GM19043 (cell line): ENCODE data around the gene NIT2.
A peak's percentile ranks its signal among the peaks of the same experiment; 100 is the strongest.
"Not testable (repeated sequence)": the region's sequence is repeated elsewhere in the genome, so short reads cannot be mapped to it uniquely, and the experiment has no call there.

Source experiments
- ATAC-seq: cut with Tn5 transposase; IDR thresholded peaks from one replicate; pipeline ENCODE4 v1.9.1; 2021; ENCODE audit warnings: low read depth; ENCODE audit not compliant: unreplicated experiment

The NIT2 gene

DNA sequence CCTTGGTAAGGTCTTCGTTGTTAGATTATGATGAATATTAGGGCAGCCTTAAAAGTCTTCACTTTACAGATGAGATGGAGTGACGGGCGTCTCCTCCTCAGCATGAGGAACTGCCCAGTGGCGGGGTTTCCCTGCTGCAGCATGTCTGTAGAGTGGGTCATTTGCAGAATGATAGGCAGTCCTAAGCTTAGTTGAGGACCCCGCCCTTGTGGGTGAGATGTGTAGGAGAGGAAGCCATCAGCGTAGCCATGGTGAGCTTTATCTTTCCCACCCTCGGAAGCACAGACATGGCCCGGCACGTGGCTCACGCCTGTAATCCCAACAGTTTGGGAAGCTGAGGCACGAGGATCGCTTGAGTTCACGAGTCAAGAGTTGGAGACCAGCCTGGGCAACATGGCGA is 877 bp downstream of the NIT2 start:
- ATAC-seq: no peak

DNA sequence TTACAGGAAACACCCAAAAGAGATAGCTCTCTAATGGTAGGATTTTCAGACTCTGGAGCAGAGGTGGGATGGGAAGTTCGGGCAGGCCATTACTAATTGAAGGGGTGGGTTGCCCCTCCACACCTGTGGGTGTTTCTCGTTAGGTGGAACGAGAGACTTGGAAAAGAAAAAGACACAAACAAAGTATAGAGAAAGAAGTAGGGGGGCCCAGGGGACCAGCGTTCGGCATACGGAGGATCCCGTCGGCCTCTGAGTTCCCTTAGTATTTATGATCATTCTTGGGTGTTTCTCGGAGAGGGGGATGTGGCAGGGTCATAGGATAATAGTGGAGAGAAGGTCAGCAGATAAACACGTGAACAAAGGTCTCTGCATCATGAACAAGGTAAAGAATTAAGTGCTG is 1.7 kb downstream of the NIT2 start:
- not testable (repeated sequence) for ATAC-seq

DNA sequence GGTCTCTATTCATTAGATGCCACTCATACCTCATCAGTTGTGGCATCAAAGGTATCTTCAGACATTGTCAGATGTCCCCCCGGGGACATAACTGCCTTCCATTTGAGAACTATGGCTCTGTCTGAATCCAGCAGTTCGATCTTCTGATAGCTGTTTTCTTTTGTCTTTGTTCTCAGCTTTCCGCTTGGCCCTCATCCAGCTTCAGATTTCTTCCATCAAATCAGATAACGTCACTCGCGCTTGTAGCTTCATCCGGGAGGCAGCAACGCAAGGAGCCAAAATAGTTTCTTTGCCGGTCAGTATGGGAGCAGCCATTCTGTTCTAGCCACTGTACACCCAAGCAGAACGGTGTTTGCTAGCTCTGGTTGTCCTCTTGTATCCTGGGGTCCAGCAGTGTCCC is 4.4 kb downstream of the NIT2 start:
- no peak for ATAC-seq

DNA sequence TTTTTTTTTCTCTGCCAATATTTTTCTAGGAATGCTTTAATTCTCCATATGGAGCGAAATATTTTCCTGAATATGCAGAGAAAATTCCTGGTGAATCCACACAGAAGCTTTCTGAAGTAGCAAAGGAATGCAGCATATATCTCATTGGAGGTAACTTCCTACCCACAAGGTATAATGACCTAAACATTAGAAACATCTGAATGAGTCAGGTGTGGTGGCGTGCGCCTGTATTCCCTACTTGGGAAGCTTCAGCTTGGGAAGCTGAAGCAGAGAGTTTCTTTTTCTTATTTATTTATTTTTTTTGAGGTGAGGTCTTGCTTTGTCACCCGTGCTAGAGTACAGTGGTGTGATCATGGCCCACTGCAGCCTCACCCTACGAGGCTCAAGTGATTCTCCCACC is 5.2 kb downstream of the NIT2 start:
- ATAC-seq: no peak

DNA sequence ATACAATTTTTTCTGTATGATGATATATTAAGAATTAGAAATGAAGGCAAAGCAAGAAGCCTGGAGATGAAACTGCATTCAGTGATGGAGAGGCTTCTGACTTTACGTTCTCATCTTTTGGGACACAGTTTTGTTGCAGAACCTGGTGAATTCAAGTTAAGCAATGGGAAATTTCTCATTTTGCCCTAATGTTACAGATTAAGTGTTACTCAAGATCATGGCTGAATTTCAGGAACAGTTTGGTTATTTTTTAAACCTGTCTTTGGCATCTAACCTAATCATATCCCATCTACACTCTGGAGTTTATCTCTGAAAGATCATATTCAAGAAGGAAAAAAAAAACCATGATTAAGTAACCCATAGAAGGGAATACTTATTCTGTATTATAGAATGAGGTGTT is 6.0 kb downstream of the NIT2 start:
- ATAC-seq: no peak

DNA sequence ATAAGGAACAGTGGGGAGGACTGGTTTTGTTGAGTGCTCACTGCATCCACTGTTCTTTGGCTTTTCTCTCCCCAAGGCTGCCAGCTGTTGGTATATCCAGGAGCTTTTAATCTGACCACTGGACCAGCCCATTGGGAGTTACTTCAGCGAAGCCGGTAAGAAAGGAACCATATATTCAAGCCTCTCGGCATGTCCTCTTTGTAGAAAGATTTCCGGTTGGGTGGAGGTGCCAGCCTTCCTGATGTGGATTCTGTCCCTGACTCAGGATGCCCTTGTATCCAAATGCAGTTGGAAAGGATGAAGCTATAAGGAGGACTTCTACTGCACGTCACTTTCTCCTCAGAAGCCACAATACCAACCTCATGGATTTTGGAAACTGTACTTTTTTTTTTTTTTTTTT is 14.2 kb downstream of the NIT2 start:
- ATAC-seq: no peak

DNA sequence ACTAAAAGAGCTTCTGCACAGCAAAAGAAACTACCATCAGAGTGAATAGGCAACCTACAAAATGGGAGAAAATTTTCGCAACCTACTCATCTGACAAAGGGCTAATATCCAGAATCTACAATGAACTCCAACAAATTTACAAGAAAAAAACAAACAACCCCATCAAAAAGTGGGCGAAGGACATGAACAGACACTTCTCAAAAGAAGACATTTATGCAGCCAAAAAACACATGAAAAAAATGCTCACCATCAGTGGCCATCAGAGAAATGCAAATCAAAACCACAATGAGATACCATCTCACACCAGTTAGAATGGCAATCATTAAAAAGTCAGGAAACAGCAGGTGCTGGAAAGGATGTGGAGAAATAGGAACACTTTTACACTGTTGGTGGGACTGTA is 17.2 kb downstream of the NIT2 start:
- not testable (repeated sequence) for ATAC-seq

DNA sequence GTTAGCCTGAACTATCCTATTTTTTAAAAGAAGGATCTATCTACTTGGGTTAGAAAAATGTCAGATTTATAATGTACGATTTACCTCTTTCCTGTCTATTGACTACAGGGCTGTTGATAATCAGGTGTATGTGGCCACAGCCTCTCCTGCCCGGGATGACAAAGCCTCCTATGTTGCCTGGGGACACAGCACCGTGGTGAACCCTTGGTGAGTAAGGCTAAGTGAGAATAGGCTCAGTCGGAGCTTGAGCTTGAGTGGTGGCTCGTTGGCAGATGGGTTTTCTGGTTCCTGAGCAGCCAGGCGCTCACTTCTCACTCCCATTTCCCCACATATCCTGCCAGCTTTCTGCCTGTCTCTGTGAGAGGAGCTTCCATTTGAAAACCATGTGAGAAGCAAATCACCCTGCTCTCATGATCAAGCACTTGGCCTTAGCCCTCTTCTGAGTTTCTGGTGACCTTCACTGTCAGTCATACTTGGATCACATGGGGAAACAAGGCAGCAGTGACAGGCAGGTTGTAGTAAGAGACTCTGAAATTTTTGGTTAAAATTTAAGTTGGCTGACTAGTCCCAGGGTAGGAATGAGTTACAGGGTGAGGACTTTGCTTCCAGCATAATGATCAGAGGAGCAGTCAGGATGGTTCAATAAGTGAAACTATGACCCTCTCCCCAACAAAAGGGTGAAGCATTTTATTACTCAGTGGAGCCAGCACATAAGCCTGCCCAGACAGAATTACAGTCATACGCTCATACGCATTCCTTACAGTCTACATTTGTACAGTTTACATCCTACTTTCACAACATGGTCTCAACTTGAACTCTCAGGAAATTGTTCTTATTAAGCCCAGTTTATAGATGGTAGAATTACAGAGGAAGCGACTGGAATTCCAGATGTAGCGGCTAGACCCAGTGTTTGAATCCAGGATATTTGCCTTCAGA is 18.0 kb downstream of the NIT2 start:
- ATAC-seq: no peak

DNA sequence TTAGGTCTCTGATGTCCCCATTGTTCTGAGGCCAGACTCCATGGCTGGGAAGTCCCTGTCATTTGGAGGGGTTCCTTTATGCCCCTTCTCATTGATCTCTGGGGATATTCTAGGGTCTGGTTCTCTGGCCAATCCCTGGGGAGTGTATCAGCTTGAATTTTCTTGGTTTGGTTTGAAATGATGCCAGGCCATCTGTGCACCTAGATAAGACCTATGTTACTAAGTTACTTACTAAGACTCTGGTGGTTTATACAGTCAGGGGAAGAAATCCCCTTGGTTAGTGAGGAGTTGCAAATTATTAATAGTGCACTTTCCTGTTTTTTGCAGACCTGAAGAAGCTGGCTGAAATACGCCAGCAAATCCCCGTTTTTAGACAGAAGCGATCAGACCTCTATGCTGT is 20.3 kb downstream of the NIT2 start:
- ATAC-seq: peak; percentile 47

DNA sequence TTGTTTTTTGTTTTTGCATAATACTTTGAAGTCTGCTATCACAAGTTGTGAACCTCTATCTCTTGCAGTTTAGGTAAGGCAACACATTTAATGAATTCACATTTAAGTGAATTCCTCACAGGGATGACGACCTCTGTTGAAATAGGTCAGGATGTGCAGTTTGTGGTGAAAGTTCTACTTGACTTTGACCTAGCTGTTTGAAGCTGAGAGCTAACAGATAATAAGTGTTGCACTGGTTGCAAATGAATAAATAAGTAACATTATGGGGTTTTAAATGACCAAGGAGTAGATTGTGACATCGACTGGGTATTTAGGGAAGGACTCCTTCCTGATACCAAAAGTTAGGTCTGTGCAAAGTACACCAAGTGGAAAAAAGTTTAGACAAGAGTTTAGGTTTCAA is 23.9 kb downstream of the NIT2 start:
- ATAC-seq: no peak

DNA sequence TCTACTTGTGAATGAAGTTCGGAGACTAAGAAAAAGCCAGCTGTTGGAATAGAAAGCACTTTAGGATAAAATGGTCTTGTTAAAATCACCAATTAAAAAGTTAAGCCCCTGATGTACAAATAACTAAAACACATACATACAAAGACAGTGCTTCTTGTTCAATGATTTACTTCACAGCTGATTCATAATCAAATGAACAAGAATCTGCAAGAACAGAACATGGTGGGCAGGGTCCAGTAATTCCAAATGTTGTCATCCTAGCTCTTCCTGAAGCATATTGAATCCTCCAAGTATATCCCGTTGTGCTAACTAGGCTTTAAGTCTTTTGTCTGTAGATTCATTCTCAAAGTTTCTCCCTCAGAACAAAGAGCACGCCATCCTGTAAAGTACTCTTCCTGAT is 24.5 kb downstream of the NIT2 start:
- no peak for ATAC-seq

DNA sequence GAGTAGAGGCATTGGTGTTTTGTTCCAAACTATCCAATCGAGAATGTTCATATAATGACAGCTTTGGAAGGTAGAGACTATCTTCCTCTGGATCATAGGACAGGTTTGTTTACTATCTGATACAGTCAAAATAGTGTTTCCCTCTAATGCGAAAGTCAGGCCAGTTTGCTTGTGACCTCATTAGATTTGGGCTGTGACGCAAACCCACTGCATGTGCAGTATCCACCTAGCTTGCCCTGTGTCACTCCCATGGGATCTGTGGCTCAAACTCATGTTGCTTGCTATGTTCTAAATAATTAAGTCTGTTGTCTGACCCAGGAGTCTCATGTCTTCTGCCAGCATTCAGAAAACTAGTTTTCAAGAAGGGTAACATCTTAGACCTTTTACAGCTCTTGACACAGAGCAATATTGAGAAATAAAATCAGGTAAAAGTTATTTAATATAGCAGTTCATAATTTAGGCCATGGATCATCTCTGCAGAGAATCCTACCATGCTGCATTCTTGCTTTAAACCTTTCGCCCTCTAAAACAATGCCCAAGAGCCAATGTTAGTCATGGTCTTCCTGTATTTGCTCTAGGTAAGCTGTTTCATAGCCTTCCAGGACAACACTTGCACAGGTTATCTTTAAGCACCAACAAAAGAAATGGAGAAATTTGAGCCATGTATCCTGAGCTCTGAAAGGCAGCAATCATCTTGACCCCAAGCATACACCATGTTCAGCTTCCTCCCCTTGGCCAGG is 26.4 kb downstream of the NIT2 start:
- ATAC-seq: no peak

DNA sequence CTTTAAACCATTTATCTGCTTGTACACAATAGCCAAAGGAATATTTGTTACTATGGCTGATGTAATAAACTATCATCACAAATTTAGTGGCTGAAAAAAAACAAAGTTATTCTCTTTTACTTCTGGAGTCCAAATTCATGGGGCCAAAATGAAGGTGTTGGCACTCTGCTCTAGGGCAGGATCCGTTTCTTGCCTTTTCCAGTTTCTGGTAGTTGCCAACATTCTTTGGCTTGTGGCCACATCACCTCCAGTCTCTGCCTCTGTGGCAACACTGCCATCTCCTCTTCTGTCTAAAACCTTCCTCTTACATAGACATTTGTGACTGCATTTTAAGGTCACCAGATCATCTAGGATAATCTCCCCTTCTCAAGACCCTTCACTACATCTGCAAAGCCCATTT is 27.3 kb downstream of the NIT2 start:
- no peak for ATAC-seq

DNA sequence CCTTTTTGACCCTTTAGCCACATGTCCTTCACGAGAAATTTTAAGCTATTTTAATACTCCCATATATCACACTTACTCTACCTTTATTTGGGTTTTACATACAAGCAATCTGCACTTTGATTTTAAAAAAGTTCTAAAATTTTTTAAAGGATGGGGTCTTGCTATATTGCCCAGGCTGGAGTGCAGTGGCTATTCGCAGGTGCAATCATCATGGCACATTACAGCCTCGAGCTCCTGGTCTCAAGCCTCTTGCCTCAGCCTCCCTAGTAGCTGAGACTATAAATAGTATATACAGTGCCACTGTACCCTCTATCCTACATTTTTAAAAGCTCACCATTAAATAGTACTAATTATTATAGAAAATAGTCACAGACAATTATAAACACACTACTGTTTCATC is 29.9 kb downstream of the NIT2 start:
- no peak for ATAC-seq

DNA sequence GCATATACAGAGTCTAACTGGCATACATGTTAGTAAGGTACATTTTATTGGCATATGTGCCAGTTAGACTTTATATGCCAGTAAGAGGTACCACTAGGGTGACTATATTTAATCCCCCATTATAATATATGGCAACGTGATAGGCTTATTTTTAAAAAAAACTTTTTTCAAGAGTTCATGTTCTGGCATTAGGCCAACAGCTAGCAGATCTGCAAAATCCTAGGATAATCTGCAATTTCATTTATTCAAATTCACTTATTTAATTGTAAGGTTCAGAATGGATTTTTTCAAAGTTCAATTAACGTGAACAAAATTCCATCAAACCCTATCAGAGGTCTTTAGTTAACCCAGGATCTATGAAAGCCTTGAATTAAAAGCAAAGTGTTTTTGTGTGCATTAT is 31.9 kb downstream of the NIT2 start:
- ATAC-seq: no peak

DNA sequence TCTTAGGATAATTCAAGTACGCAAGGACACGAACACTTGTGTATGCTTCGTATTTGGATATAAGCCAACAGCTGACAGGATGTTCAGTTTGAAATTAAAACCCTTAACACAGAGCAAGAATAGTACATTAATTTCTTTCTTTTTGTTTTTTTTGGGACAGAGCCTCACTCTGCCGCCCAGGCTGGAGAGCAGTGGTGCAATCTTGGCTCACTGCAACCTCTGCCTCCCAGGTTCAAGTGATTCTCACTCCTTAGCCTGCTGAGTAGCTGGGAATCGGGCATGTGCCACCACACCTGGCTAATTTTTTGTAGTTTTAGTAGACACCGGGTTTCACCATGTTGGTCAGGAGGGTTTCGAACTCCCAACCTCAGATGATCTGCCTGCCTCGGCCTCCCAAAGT is 33.9 kb downstream of the NIT2 start:
- no peak for ATAC-seq

DNA sequence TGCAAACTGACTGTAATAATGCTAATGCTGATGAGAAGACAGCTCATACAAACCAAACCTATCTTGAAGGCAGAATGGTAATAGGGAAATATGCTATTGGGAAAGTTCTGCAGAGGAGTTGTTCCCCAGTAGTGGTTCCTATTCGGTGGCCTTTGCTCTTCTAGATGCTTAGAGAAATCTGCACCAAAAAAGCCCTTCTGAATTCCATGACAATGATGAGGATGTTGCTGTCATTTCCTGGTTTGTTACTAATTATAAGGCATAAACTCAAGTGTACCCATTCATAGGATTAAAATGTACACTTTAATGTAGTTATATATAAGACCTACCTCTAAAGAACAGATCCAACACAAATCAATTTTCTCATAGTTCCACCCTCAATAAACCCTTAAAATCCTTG is 36.2 kb downstream of the NIT2 start:
- no peak for ATAC-seq

DNA sequence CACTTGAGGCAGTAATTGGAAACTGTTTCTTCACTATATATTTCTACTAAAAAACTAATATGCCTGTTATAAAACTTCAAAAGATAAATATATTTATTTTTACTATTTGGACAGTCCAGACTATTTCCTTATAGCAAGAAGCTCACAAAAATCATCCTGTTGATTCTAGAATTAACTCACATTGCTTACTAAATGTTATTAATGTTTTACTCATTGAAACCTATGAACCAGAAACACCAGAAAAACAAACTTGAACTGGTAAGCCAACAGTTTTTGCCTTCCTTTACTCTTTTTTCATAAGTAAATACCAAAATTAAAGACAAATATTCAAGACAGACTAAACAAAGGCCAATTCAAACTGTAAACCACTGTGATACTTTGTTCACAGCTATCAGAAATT is 40.0 kb downstream of the NIT2 start:
- ATAC-seq: no peak

DNA sequence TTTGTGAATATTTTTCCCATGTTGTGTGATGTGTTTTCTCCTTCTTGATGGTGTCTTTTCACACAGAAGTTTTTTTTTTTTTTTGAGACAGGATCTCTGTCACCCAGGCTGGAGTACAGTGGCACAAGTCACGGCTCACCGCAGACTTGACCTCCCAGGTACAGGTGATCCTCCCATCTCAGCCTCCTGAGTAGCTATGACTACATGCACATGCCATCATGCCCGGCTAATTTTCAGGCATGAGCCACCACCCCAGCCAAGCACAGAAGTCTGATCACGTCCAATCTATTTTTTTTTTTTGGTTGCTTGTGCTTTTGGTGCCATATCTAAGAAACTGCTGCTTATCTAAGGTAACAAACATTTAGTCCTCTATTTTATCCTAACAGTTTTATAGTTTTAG is 41.7 kb downstream of the NIT2 start:
- ATAC-seq: no peak

DNA sequence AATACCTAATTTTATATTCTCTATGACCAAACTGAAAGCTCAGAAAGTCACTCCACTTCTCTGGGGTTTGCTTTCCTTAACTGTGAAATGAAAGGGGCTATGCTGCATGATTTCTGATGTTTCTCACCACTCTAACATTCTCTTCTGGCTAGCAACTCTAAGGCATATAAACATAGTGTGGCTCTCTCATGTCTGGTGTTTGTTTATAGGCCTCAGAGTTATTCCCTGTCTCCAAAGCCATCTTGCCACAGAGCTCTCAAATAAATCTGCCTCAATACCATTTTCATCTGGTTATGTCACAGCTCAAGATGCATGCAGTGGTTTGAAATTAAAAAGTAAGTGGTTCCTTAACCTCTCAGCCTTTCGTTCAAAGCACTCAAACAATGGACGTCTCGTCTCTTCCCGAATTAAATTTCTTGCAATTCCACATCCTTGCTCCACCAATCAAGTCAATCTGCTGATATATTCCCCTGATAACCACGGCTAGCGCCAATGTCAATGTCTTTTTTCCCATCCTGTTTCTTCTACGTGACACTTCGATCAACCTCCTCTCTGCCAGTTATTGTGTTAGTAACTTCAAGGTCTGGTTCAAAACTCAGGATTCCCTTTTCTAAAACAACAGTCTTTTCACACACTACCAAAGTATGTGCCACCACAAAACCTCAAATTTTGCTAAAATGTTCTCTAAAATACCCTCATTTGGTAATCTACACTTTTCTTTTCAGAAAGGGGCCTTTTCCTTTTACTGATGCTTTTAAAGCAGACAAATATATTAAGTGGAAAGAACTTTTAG is 50.4 kb downstream of the NIT2 start:
- ATAC-seq: no peak

DNA sequence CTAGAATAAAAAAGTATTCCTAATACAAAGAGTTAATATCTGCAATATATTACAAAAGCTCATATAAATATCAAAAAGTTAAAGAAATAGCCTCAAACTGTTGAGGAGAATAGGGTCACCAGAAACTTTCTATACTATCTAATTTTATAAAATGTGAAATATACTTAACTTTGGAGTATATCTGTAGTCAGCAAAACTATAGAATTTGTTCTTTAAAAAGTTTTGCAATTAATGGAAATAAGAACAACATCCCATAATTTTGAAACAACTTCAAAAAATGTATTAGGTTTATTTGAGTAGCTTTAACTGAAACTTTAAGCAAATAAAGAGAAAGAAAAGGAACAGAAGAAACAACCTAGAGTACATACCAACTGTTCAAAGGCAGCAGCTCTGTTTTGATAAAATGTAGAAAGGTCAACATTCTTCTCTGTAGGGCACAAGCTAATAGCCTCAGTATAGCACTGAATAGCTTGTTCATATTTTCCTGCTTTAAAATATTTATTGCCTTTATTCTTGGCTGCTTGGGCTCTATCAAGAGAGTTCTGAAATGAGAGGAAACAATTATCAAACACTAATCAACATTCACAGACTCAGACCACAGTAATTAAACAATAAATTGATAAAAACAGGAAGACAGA is 52.0 kb downstream of the NIT2 start:
- ATAC-seq: no peak
